HepG2 (cell line): ENCODE results near the gene SCYL1. TPM values are rescaled to one million over a fixed set of nuclear protein-coding genes. Genes with fewer than 3 reads are reported as not detected.

Experiments used
- CHD2 ChIP-seq: IDR thresholded peaks from 2 replicates; pipeline ENCODE4 v1.6.1; 2011; ENCODE audit warnings: low read depth, low read length, improper control_type of control experiment
- EED ChIP-seq: sonication (generic); formaldehyde crosslinking; IDR thresholded peaks from 2 replicates; pipeline ENCODE4 v1.5.0; 2020; ENCODE audit warnings: mild to moderate bottlenecking, missing genetic modification reagents
- ETV5 ChIP-seq: IDR thresholded peaks from 2 replicates; pipeline ENCODE4 v1.6.1; 2018; ENCODE audit warnings: missing biosample characterization, missing genetic modification reagents, inconsistent platforms, borderline replicate concordance
- GPN1 ChIP-seq: sonication (generic); formaldehyde crosslinking; IDR thresholded peaks from 2 replicates; pipeline ENCODE4 v1.5.1; 2020; ENCODE audit warnings: missing genetic modification reagents, borderline replicate concordance
- HDAC2 ChIP-seq: sonication (generic); formaldehyde crosslinking; IDR thresholded peaks from 2 replicates; pipeline ENCODE4 v1.4.0; 2020; ENCODE audit warnings: missing genetic modification reagents
- KLF6 ChIP-seq: IDR thresholded peaks from 2 replicates; pipeline ENCODE4 v1.8.0; 2016; ENCODE audit warnings: missing biosample characterization, missing genetic modification reagents
- MED8 ChIP-seq: sonication (generic); formaldehyde crosslinking; IDR thresholded peaks from 2 replicates; pipeline ENCODE4 v1.8.1; 2023; ENCODE audit warnings: mild to moderate bottlenecking, missing genetic modification reagents; ENCODE audit not compliant: insufficient replicate concordance
- MXD4 ChIP-seq: IDR thresholded peaks from 2 replicates; pipeline ENCODE4 v1.6.1; 2016; ENCODE audit warnings: mild to moderate bottlenecking, missing biosample characterization, missing genetic modification reagents
- NFKB2 ChIP-seq: sonication (generic); formaldehyde crosslinking; IDR thresholded peaks from 2 replicates; pipeline ENCODE4 v1.4.0; 2020; ENCODE audit warnings: missing genetic modification reagents, borderline replicate concordance
- NFRKB ChIP-seq: fragments of 450-650 bp; IDR thresholded peaks from 2 replicates; pipeline ENCODE4 v1.6.1; 2017
- NR2F2 ChIP-seq: IDR thresholded peaks from 2 replicates; pipeline ENCODE4 v1.6.1; 2012; ENCODE audit warnings: low read depth, inconsistent platforms, borderline replicate concordance
- POLR2A ChIP-seq, 2 experiments: IDR thresholded peaks; 2 replicates each; pipeline ENCODE4 v1.6.1; 2011; ENCODE audit warnings: low read depth in 2 of 2, low read length in 2 of 2, mild to moderate bottlenecking in 1 of 2, moderate library complexity in 1 of 2; ENCODE audit not compliant: insufficient read depth in 1 of 2
- SALL1 ChIP-seq: sonication (generic); formaldehyde crosslinking; IDR thresholded peaks from 2 replicates; pipeline ENCODE4 v1.8.0; 2022; ENCODE audit warnings: mild to moderate bottlenecking, missing genetic modification reagents
- SIX4 ChIP-seq: sonication (generic); formaldehyde crosslinking; IDR thresholded peaks from 2 replicates; pipeline ENCODE4 v1.4.0; 2020; ENCODE audit warnings: missing genetic modification reagents
- SOX13 ChIP-seq, 3 experiments: fragments of 450-650 bp in 1 of 3; sonication (generic) in 1 of 3; formaldehyde crosslinking in 1 of 3; IDR thresholded peaks in 2 of 3; conservative IDR thresholded peaks in 1 of 3; 2 replicates each; pipeline versions ENCODE4 v1.5.0 to v1.6.1; 2016 to 2020; ENCODE audit warnings: antibody characterized with exemption in 1 of 3, mild to moderate bottlenecking in 1 of 3, missing compliant biosample characterization in 1 of 3, missing genetic modification reagents in 1 of 3, moderate library complexity in 1 of 3
- XRCC5 ChIP-seq: fragments of 200-400 bp; formaldehyde crosslinking; optimal IDR thresholded peaks from 2 replicates; pipeline ENCODE3; 2017; ENCODE audit warnings: mild to moderate bottlenecking, low read length
- ZMAT3 ChIP-seq: sonication (generic); formaldehyde crosslinking; conservative IDR thresholded peaks from 2 replicates; pipeline ENCODE4 v1.7.0; 2021; ENCODE audit warnings: missing genetic modification reagents
- ZNF672 ChIP-seq: sonication (generic); formaldehyde crosslinking; IDR thresholded peaks from 2 replicates; pipeline ENCODE4 v1.8.1; 2022; ENCODE audit warnings: missing genetic modification reagents
- ZNF747 ChIP-seq: sonication (generic); formaldehyde crosslinking; IDR thresholded peaks from 2 replicates; pipeline ENCODE4 v1.8.1; 2023; ENCODE audit warnings: missing genetic modification reagents, mild to moderate bottlenecking, borderline replicate concordance
- polyA plus RNA-seq, 8 experiments: library from polyadenylated mRNA; depleted of rRNA in 3 of 8; stranded (reverse) in 7 of 8; unstranded in 1 of 8; fragments of >200 nt; fragmentation: Illumina TruSeq in 4 of 8; extraction: Trizol in 4 of 8; gene quantifications; 2 replicates each; pipeline versions ENCODE4 v1.2.1 to v1.2.3, GENCODE V29; 2011 to 2016; ENCODE audit warnings: low read depth in 4 of 8, missing spikeins in 1 of 8, mixed read lengths in 1 of 8; ENCODE audit not compliant: insufficient read depth in 1 of 8
- total RNA-seq, 5 experiments: library from RNA; depleted of rRNA; stranded (reverse); fragments of >200 nt; fragmentation: Illumina TruSeq; extraction: Trizol; gene quantifications; 2 replicates each; pipeline ENCODE4 v1.2.3, GENCODE V29; 2016; ENCODE audit warnings: low read depth in 1 of 5
- TF ChIP-seq, protein P1 (sequence below): sonication (generic); formaldehyde crosslinking; IDR thresholded peaks from 2 replicates; pipeline ENCODE4 v1.8.1; 2023; ENCODE audit warnings: mild to moderate bottlenecking, missing genetic modification reagents, borderline replicate concordance
- TF ChIP-seq, protein P2 (sequence below): sonication (generic); formaldehyde crosslinking; IDR thresholded peaks from 2 replicates; pipeline ENCODE4 v1.5.1; 2020; ENCODE audit warnings: missing genetic modification reagents, mild to moderate bottlenecking, borderline replicate concordance
- TF ChIP-seq, protein P3 (sequence below): sonication (generic); formaldehyde crosslinking; IDR thresholded peaks from 2 replicates; pipeline ENCODE4 v1.4.0; 2020; ENCODE audit warnings: mild to moderate bottlenecking, missing genetic modification reagents
- TF ChIP-seq, protein P4 (sequence below): IDR thresholded peaks from 2 replicates; pipeline ENCODE4 v1.6.1; 2018; ENCODE audit warnings: missing genetic modification reagents
- TF ChIP-seq, protein P5 (sequence below): sonication (generic); formaldehyde crosslinking; IDR thresholded peaks from 2 replicates; pipeline ENCODE4 v1.9.0; 2021; ENCODE audit warnings: missing genetic modification reagents, borderline replicate concordance

SCYL1 gene
- total and polyA plus RNA-seq, 2 of the 13 experiments (the other 11 are each of a cell fraction or from before 2014, with no cell fraction given), result 65.9 to 103 TPM

DNA sequence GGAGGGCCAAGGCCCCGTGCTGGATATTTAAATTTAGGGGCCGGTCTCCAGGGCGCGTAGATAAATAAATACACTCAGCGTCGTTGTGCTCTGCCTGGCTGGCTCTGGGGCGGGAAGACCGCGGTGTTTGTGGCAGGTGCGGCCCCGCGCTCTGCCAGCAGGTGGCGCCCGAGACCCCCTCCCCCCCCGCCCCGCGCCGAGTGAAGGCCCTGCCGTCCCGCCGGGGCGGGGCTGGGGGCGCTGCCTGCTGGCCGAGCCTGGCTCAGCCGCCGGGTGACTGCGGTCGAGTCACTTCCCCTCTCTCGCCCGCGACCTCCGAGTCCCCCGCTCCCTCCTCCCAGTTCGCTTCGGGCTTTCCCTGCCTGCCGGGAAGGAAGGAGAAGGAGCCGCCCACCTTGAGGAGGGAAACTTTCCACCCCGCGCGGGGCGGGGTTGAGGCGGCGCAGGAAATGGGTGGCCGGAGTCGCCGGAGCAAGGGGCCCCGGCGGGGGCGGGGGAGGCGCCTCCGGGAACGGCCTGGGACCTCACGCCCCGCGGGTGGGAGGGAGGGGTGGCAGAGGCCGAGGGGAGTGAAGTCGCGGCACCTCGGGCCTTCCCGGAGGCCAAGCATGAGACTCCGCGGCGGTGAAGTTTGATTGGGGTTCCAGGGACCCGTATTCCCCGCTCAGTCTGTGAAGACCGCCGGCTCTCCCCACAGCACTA, 49.4 kb downstream of the SCYL1 start (continued):
- TF ChIP-seq CHD2 (no peak), SOX13 (IDR thresholded peaks at IDR 0.05) (no peak), SOX13 (CRISPR knock-in tag; conservative IDR thresholded peaks at IDR 0.05 in 1 of 2, IDR thresholded peaks at IDR 0.05 in 1 of 2) (no peak), ZNF672 (CRISPR knock-in tag) (no peak), HDAC2 (CRISPR knock-in tag) (peak; percentile 28; the same call in 1 of the 2 replicates), XRCC5 (peak; percentile 26), MXD4 (no peak; the same call in 1 of the 2 replicates), MED8 (CRISPR knock-in tag) (no peak), NR2F2 (0 out of 2 replicates have a peak, but pooled peaks have one; percentile 26), NFKB2 (CRISPR knock-in tag) (0 out of 2 replicates have a peak, but pooled peaks have one; percentile 22), ETV5 (peak; percentile 62; the same call in 1 of the 2 replicates), ZNF747 (no peak), SIX4 (no peak), EED (CRISPR knock-in tag) (no peak), GPN1 (CRISPR knock-in tag) (no peak), SALL1 (CRISPR knock-in tag) (peak; percentile 28; the same call in 1 of the 2 replicates), NFRKB (no peak), ZMAT3 (CRISPR knock-in tag) (no peak; the same call in 1 of the 2 replicates), KLF6 (CRISPR knock-in tag) (no peak), POLR2A (IDR thresholded peaks at IDR 0.05; ENCODE audit: insufficient read depth in 1 of 2, low read depth in 2 of 2, low read length in 2 of 2) (no peak)
- TF ChIP-seq, protein P1, sequence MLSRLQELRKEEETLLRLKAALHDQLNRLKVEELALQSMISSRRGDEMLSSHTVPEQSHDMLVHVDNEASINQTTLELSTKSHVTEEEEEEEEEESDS (CRISPR knock-in tag), result no peak
- TF ChIP-seq, protein P2, sequence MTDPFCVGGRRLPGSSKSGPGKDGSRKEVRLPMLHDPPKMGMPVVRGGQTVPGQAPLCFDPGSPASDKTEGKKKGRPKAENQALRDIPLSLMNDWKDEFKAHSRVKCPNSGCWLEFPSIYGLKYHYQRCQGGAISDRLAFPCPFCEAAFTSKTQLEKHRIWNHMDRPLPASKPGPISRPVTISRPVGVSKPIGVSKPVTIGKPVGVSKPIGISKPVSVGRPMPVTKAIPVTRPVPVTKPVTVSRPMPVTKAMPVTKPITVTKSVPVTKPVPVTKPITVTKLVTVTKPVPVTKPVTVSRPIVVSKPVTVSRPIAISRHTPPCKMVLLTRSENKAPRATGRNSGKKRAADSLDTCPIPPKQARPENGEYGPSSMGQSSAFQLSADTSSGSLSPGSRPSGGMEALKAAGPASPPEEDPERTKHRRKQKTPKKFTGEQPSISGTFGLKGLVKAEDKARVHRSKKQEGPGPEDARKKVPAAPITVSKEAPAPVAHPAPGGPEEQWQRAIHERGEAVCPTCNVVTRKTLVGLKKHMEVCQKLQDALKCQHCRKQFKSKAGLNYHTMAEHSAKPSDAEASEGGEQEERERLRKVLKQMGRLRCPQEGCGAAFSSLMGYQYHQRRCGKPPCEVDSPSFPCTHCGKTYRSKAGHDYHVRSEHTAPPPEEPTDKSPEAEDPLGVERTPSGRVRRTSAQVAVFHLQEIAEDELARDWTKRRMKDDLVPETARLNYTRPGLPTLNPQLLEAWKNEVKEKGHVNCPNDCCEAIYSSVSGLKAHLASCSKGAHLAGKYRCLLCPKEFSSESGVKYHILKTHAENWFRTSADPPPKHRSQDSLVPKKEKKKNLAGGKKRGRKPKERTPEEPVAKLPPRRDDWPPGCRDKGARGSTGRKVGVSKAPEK (CRISPR knock-in tag), result no peak
- TF ChIP-seq, protein P3, sequence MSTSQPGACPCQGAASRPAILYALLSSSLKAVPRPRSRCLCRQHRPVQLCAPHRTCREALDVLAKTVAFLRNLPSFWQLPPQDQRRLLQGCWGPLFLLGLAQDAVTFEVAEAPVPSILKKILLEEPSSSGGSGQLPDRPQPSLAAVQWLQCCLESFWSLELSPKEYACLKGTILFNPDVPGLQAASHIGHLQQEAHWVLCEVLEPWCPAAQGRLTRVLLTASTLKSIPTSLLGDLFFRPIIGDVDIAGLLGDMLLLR, result no peak
- TF ChIP-seq, protein P4, sequence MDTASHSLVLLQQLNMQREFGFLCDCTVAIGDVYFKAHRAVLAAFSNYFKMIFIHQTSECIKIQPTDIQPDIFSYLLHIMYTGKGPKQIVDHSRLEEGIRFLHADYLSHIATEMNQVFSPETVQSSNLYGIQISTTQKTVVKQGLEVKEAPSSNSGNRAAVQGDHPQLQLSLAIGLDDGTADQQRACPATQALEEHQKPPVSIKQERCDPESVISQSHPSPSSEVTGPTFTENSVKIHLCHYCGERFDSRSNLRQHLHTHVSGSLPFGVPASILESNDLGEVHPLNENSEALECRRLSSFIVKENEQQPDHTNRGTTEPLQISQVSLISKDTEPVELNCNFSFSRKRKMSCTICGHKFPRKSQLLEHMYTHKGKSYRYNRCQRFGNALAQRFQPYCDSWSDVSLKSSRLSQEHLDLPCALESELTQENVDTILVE (CRISPR knock-in tag), result peak; percentile 84; the same call in 1 of the 2 replicates
- TF ChIP-seq, protein P5, sequence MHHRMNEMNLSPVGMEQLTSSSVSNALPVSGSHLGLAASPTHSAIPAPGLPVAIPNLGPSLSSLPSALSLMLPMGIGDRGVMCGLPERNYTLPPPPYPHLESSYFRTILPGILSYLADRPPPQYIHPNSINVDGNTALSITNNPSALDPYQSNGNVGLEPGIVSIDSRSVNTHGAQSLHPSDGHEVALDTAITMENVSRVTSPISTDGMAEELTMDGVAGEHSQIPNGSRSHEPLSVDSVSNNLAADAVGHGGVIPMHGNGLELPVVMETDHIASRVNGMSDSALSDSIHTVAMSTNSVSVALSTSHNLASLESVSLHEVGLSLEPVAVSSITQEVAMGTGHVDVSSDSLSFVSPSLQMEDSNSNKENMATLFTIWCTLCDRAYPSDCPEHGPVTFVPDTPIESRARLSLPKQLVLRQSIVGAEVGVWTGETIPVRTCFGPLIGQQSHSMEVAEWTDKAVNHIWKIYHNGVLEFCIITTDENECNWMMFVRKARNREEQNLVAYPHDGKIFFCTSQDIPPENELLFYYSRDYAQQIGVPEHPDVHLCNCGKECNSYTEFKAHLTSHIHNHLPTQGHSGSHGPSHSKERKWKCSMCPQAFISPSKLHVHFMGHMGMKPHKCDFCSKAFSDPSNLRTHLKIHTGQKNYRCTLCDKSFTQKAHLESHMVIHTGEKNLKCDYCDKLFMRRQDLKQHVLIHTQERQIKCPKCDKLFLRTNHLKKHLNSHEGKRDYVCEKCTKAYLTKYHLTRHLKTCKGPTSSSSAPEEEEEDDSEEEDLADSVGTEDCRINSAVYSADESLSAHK (CRISPR knock-in tag), result no peak
